GM23338 (cell line): ENCODE measurements around the gene LCN10. TPM values are rescaled to one million over a fixed set of nuclear protein-coding genes. Genes with fewer than 3 reads are reported as not detected.

Experiments
- ATAC-seq: fragments of 200-7000 bp; cut with Tn5 transposase; 3 replicates; pipeline ENCODE4 v1.9.1; 2020
- DNase-seq: peaks from one replicate; pipeline ENCODE4 v3.0.0-alpha.2; 2015; ENCODE audit warnings: low spot score
- H2AFZ ChIP-seq: fragments of 200-600 bp; sonication (generic); 2 replicates; pipeline ENCODE4 v1.8.0; 2016; ENCODE audit warnings: antibody characterized with exemption, mild to moderate bottlenecking, moderate library complexity
- H3F3A ChIP-seq: fragments of 200-600 bp; sonication (generic); replicated peaks from 2 replicates; pipeline ENCODE4 v1.8.0; 2017; ENCODE audit warnings: antibody characterized with exemption, mixed run types, low read depth
- H3K27ac ChIP-seq: fragments of 200-600 bp; sonication (generic); 2 replicates; pipeline ENCODE4 v1.6.1; 2016; ENCODE audit warnings: low read depth
- H3K27me3 ChIP-seq: fragments of 200-600 bp; sonication (generic); 2 replicates; pipeline ENCODE4 v1.8.0; 2016; ENCODE audit warnings: mild to moderate bottlenecking, mixed run types, moderate library complexity; ENCODE audit not compliant: insufficient read depth
- H3K36me3 ChIP-seq: fragments of 200-600 bp; sonication (generic); 2 replicates; pipeline ENCODE4 v1.8.0; 2016; ENCODE audit warnings: mild to moderate bottlenecking; ENCODE audit not compliant: insufficient read depth
- H3K4me1 ChIP-seq: fragments of 200-600 bp; sonication (generic); 2 replicates; pipeline ENCODE4 v1.8.0; 2016; ENCODE audit warnings: mild to moderate bottlenecking, moderate library complexity; ENCODE audit not compliant: insufficient read depth
- H3K4me2 ChIP-seq: fragments of 200-600 bp; sonication (generic); 2 replicates; pipeline ENCODE4 v1.7.1; 2017; ENCODE audit warnings: mixed run types
- H3K4me3 ChIP-seq: fragments of 200-600 bp; sonication (generic); 2 replicates; pipeline ENCODE4 v1.6.1; 2016; ENCODE audit warnings: mixed run types
- H3K79me2 ChIP-seq: fragments of 200-600 bp; sonication (generic); replicated peaks from 2 replicates; pipeline ENCODE4 v1.8.0; 2017; ENCODE audit warnings: mild to moderate bottlenecking; ENCODE audit not compliant: insufficient read depth
- H3K9me2 ChIP-seq: fragments of 200-600 bp; sonication (generic); 2 replicates; pipeline ENCODE4 v1.8.0; 2017; ENCODE audit not compliant: insufficient read depth
- H4K20me1 ChIP-seq: fragments of 200-600 bp; sonication (generic); replicated peaks from 2 replicates; pipeline ENCODE4 v1.8.0; 2017; ENCODE audit warnings: mild to moderate bottlenecking; ENCODE audit not compliant: insufficient read depth
- H3K27ac Mint-ChIP-seq: 2 replicates; pipeline ENCODE4 v1.8.0; 2020; ENCODE audit warnings: inconsistent platforms, mild to moderate bottlenecking, moderate library complexity, mixed read lengths
- H3K27me3 Mint-ChIP-seq: 3 replicates; pipeline ENCODE4 v1.8.0; 2022; ENCODE audit warnings: low read depth, mild to moderate bottlenecking, moderate library complexity, mixed read lengths, inconsistent platforms; ENCODE audit not compliant: insufficient read depth, poor library complexity
- H3K36me3 Mint-ChIP-seq: 3 replicates; pipeline ENCODE4 v1.8.0; 2021; ENCODE audit warnings: low read depth, mild to moderate bottlenecking, inconsistent platforms, moderate library complexity, mixed read lengths
- H3K4me1 Mint-ChIP-seq: 3 replicates; pipeline ENCODE4 v1.8.0; 2020; ENCODE audit warnings: mild to moderate bottlenecking, inconsistent platforms, mixed read lengths
- H3K4me3 Mint-ChIP-seq: 3 replicates; pipeline ENCODE4 v1.8.0; 2021; ENCODE audit warnings: moderate library complexity, mild to moderate bottlenecking, inconsistent platforms, mixed read lengths
- H3K9me3 Mint-ChIP-seq: 3 replicates; pipeline ENCODE4 v1.8.0; 2020; ENCODE audit warnings: moderate library complexity, mild to moderate bottlenecking, inconsistent platforms, mixed read lengths
- CTCF ChIP-seq, 2 experiments: fragments of 200-600 bp in 1 of 2; sonication (generic) in 1 of 2; conservative IDR thresholded peaks; 2 replicates each; pipeline versions ENCODE4 v1.5.1 to v1.6.1; 2016 to 2017; ENCODE audit warnings: antibody characterized with exemption in 2 of 2, low read depth in 2 of 2, mild to moderate bottlenecking in 2 of 2, moderate library complexity in 1 of 2
- EZH2 ChIP-seq: fragments of 200-600 bp; sonication (generic); IDR thresholded peaks from one replicate; pipeline ENCODE4 v1.8.0; 2017; ENCODE audit warnings: antibody characterized with exemption, mild to moderate bottlenecking, low read depth; ENCODE audit not compliant: unreplicated experiment
- NANOG ChIP-seq: IDR thresholded peaks from 2 replicates; pipeline ENCODE4 v1.6.1; 2016; ENCODE audit warnings: antibody characterized with exemption, borderline replicate concordance
- POLR2AphosphoS5 ChIP-seq: IDR thresholded peaks from 2 replicates; pipeline ENCODE4 v1.6.1; 2016; ENCODE audit warnings: antibody characterized with exemption, low read depth
- REST ChIP-seq: IDR thresholded peaks from one replicate; pipeline ENCODE4 v1.6.1; 2018; ENCODE audit warnings: antibody characterized with exemption; ENCODE audit not compliant: unreplicated experiment
- STAT1 ChIP-seq: IDR thresholded peaks from one replicate; pipeline ENCODE4 v1.6.1; 2016; ENCODE audit warnings: antibody characterized with exemption; ENCODE audit not compliant: unreplicated experiment
- polyA plus RNA-seq: library from polyadenylated mRNA; unstranded; fragments of >200 nt; fragmentation: Nextera tagmentation; extraction: Ambion mirVana; gene quantifications from 2 replicates; pipeline ENCODE4 v1.2.1, GENCODE V29; 2016
- total RNA-seq: library from RNA; depleted of rRNA; stranded (reverse); fragments of >200 nt; shearing (Covaris generic); gene quantifications from 2 replicates; pipeline ENCODE4 v1.2.3, GENCODE V29; 2014

LCN10 gene
- total and polyA plus RNA-seq, 2 experiments from 2014 or later: 0.45 to 0.74 TPM

GRCh38 chr9:136712690-136713544 lies 29.8 kb downstream of the LCN10 start:
- Mint-ChIP-seq H3K36me3 (peaks cover 3% of the 10 kb centered on the region; the same call in 1 of the 3 replicates), H3K4me1 (peaks cover 5% of the 10 kb centered on the region), H3K27me3 (peaks cover 20% of the 10 kb centered on the region), H3K27ac (no peak overlapping the region), H3K4me3 (peak overlapping the region; percentile 71), H3K9me3 (no peaks in the 10 kb centered on the region)
- peak; percentile 6 for ATAC-seq
- Histone ChIP-seq H3K4me2 (peak overlapping the region; percentile 90), H3K27me3 (peaks cover 13% of the 10 kb centered on the region), H2AFZ (no peak overlapping the region), H3K36me3 (no peaks in the 10 kb centered on the region), H4K20me1 (peaks cover 11% of the 10 kb centered on the region), H3K9me2 (no peaks in the 10 kb centered on the region), H3K4me1 (peaks cover 4% of the 10 kb centered on the region; the same call in 1 of the 2 replicates), H3F3A (0 out of 2 replicates have a peak, but pooled peaks cover 7% of the 10 kb centered on the region), H3K27ac (no peak overlapping the region), H3K79me2 (peaks cover 10% of the 10 kb centered on the region; the same call in 1 of the 2 replicates), H3K4me3 (peak overlapping the region; percentile 75)
- no peak for DNase-seq
- no peak for TF ChIP-seq EZH2
- no peak for TF ChIP-seq REST
- TF ChIP-seq POLR2AphosphoS5: no peak
- no peak for TF ChIP-seq STAT1
- no peak for TF ChIP-seq CTCF (conservative IDR thresholded peaks at IDR 0.05; ENCODE audit: low read depth in 2 of 2)

GRCh38 chr9:136711751-136712689 lies 30.7 kb downstream of the LCN10 start, which contains the start of gene DIPK1B:
DIPK1B (plus strand) TSS chr9:136712572; CDS start chr9:136712666, 94 bp downstream.
- peak within 1 kb of the TSS; percentile 91; the same call in 1 of the 2 replicates for H2AFZ ChIP-seq
- TF ChIP-seq NANOG: no peak

More at GRCh38 chr9:136711751-136712689, 30.7 kb downstream of the LCN10 start, which contains the start of gene DIPK1B:
- no peaks in the 10 kb centered on the region for H3K9me3 Mint-ChIP-seq
- peaks cover 18% of the 10 kb centered on the region for H3K27me3 Mint-ChIP-seq
- H3K4me2 ChIP-seq: peak within 1 kb of the TSS; percentile 90
- H3K4me3 Mint-ChIP-seq: peak within 1 kb of the TSS; percentile 75
- H3K36me3 ChIP-seq: no peaks in the 10 kb centered on the region
- no peak within 1 kb of the TSS for H3K27ac ChIP-seq
- H3K79me2 ChIP-seq: peaks cover 10% of the 10 kb centered on the region; the same call in 1 of the 2 replicates
- H3K27me3 ChIP-seq: peaks cover 13% of the 10 kb centered on the region
- H4K20me1 ChIP-seq: peaks cover 10% of the 10 kb centered on the region
- peak within 1 kb of the TSS; percentile 91 for H3K4me3 ChIP-seq
- DNase-seq (peak; percentile 79), ATAC-seq (peak; percentile 74)
- H3K4me1 Mint-ChIP-seq: peaks cover 5% of the 10 kb centered on the region
- no peaks in the 10 kb centered on the region for H3K9me2 ChIP-seq
- H3F3A ChIP-seq: 0 out of 2 replicates have a peak, but pooled peaks cover 7% of the 10 kb centered on the region
- H3K4me1 ChIP-seq: peaks cover 4% of the 10 kb centered on the region; the same call in 1 of the 2 replicates
- peaks cover 3% of the 10 kb centered on the region; the same call in 1 of the 3 replicates for H3K36me3 Mint-ChIP-seq
- no peak within 1 kb of the TSS for H3K27ac Mint-ChIP-seq
